Measurements from ENCODE around the gene DYSF.

Gene DYSF

DNA sequence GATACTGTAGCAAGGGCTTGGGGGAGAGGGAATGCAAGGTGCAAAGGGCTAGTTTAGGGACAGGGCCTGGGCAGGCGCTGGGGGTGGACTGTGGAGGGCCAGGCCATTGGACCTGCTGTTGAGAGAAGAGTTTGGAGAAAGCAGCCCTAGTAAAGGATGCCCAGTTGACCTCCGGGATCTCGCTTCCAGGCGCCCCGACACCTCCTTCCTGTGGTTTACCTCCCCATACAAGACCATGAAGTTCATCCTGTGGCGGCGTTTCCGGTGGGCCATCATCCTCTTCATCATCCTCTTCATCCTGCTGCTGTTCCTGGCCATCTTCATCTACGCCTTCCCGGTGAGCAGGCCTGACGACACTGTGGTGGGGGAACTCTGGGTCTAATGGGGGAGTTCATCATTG lies 229.0 kb downstream of the DYSF start:
- Mint-ChIP-seq H3K4me3 (no peak overlapping the region), H3K27ac (no peak overlapping the region), H3K27me3 (ENCODE audit: low read depth, poor library complexity) (peaks cover 7% of the 10 kb centered on the region), H3K4me1 (peaks cover 20% of the 10 kb centered on the region), H3K9me3 (no peaks in the 10 kb centered on the region), H3K36me3 (ENCODE audit: low read depth) (no peaks in the 10 kb centered on the region)
- no peak for DNase-seq
- TF ChIP-seq, protein P1, sequence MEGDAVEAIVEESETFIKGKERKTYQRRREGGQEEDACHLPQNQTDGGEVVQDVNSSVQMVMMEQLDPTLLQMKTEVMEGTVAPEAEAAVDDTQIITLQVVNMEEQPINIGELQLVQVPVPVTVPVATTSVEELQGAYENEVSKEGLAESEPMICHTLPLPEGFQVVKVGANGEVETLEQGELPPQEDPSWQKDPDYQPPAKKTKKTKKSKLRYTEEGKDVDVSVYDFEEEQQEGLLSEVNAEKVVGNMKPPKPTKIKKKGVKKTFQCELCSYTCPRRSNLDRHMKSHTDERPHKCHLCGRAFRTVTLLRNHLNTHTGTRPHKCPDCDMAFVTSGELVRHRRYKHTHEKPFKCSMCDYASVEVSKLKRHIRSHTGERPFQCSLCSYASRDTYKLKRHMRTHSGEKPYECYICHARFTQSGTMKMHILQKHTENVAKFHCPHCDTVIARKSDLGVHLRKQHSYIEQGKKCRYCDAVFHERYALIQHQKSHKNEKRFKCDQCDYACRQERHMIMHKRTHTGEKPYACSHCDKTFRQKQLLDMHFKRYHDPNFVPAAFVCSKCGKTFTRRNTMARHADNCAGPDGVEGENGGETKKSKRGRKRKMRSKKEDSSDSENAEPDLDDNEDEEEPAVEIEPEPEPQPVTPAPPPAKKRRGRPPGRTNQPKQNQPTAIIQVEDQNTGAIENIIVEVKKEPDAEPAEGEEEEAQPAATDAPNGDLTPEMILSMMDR (IDR thresholded peaks at IDR 0.05) = no peak

DNA sequence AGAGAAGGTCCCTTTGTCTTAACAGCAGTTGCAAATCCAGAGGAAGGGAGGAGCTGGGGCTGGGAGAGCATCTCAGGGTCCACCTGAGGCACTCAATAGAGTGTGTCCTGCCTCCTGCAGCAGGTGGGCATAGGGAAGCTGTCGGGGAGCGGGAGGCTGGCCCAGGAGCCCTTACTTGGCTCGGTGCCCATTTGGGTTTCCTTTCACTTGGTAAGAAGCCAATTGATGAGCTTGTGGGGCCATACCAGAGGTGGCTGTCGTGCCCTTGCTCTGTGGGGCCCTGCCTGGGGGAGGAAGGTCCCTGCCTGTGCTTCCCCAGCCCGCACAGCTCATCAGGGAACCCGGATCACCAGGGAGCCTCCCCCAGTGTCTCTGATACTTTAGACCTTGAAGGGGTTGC lies 229.7 kb downstream of the DYSF start:
- Mint-ChIP-seq H3K4me3 (no peak overlapping the region), H3K27me3 (ENCODE audit: low read depth, poor library complexity) (peaks cover 7% of the 10 kb centered on the region), H3K9me3 (no peaks in the 10 kb centered on the region), H3K4me1 (peaks cover 23% of the 10 kb centered on the region), H3K36me3 (ENCODE audit: low read depth) (no peaks in the 10 kb centered on the region), H3K27ac (no peak overlapping the region)
- TF ChIP-seq, protein P1 (IDR thresholded peaks at IDR 0.05) = no peak
- no peak for DNase-seq

DNA sequence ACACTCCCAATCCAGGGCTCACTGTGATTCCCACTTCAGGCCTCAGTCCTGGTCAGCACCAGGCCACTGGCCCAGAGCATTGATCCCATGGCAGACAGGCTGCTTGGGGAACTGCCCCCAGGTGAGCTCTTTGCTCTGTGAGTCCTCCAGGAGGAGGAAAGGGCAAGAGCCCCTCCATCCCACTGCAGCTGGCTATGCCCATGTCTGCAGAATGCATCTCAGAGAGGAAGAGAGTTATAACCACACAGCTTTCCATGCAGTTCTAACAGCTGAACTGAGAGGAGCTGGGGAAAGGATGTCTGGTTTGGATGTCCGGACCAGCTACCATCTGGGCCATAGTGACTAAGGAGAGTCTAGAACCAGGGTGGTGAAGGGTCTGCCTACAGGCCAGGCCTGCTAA lies 230.3 kb downstream of the DYSF start:
- Mint-ChIP-seq H3K4me1 (peaks cover 20% of the 10 kb centered on the region), H3K36me3 (ENCODE audit: low read depth) (no peaks in the 10 kb centered on the region), H3K9me3 (no peaks in the 10 kb centered on the region), H3K27me3 (ENCODE audit: low read depth, poor library complexity) (peaks cover 7% of the 10 kb centered on the region), H3K4me3 (no peak overlapping the region), H3K27ac (no peak overlapping the region)
- TF ChIP-seq, protein P1 (IDR thresholded peaks at IDR 0.05) = no peak
- DNase-seq = no peak

DNA sequence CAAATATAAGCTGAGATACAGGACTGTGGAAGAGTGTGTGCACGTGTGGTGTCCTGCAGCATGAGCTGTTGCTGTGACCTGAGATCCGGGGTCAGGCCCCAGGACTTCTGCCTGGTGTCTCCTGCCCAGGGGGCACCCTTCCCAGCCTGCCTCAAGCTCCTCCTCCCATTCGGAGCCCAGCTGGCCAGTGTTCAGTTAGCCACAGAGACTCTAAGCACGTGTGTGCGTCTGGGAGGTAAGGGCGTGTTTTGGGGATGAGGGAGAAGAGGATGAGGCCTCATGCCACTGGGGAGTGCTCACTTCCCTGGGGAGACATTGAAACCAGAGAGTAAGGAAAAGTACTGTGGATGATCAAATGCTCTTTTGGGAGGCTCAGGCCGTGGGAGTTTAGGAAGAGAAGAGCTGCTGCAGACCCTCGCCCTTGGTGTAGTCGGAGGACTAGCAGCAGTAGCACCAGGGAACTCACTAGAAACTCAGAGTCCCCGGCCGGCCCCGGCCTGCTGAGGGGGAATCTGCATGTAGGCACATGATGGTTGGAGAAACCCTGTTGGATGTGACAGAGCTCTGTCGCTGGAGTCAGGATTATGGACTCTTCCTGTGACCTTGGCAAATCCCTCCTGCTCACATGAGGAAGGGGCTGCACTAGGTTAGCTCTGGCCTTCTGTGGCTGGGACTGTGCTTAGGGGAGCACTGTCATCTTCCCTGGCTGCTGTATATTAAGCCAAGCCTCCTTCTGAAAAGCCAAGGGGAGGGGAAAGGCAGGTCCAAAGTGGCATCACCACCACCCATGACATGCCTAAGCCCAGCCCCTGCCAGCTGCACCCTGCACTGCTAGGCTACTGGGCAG lies 231.1 kb downstream of the DYSF start:
- TF ChIP-seq, protein P1 (IDR thresholded peaks at IDR 0.05) = no peak
- H3K36me3 Mint-ChIP-seq (ENCODE audit: low read depth) = no peaks in the 10 kb centered on the region
- no peak overlapping the region for H3K27ac Mint-ChIP-seq
- peaks cover 7% of the 10 kb centered on the region for H3K27me3 Mint-ChIP-seq (ENCODE audit: low read depth, poor library complexity)
- no peaks in the 10 kb centered on the region for H3K9me3 Mint-ChIP-seq
- H3K4me1 Mint-ChIP-seq = peaks cover 19% of the 10 kb centered on the region
- DNase-seq = no peak
- no peak overlapping the region for H3K4me3 Mint-ChIP-seq

DNA sequence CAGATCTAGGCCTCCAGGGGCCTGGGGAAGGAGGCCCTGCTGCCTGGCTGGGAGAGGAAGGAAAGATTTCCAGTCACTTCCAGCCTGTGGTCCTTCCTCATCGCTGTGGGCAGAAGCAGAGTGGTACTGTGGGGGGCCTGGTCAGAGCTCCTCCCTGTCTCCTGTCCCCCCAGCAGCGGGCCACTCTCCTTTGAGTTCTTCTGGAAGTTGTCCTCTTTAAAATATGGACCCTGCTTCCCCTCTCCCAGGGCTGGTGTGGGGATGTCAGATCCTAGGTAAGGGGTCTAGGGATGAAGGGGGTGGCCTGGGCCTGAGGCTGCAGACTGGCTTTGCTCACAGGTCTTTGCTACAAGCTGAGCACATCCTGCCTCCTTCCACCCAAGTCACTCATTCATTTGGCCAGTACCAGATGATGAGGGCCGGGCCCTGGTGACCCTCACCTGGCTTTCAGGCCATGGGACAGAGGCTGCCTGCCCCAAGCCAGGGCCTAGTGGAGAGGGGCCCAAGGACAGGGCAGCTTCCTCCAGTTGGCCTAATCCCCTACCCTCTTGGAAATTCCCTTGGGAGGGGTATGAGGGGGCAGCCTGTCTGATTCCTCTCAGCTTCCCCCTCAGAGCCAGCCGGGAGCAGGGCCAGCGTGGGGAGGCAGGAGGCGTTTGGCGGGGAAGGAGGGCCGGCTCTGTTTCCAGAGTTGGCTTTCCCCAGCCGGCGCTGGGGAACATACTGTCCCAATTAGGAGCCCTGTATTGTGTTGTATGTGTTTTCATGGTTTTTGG lies 231.9 kb downstream of the DYSF start:
- H3K9me3 Mint-ChIP-seq = no peaks in the 10 kb centered on the region
- no peak overlapping the region for H3K4me3 Mint-ChIP-seq
- H3K27ac Mint-ChIP-seq = no peak overlapping the region
- TF ChIP-seq, protein P1 (IDR thresholded peaks at IDR 0.05) = no peak
- H3K27me3 Mint-ChIP-seq (ENCODE audit: low read depth, poor library complexity) = peaks cover 9% of the 10 kb centered on the region
- no peak for DNase-seq
- H3K36me3 Mint-ChIP-seq (ENCODE audit: low read depth) = no peaks in the 10 kb centered on the region
- H3K4me1 Mint-ChIP-seq = peaks cover 19% of the 10 kb centered on the region
